Fibroblast of lung (primary cell): ENCODE data around the gene NXN. TPM values are rescaled to one million over a fixed set of nuclear protein-coding genes. Genes with fewer than 3 reads are reported as not detected.

ENCODE experiments used
- DNase-seq, 2 donors: peaks; one replicate each; pipeline versions ENCODE4 v3.0.0 to v3.0.0-alpha.2; 2010; ENCODE audit warnings: low read depth in 2 of 2
- H2AFZ ChIP-seq: 2 replicates; pipeline ENCODE4 v1.5.1; 2012; ENCODE audit warnings: low read length, control low read depth, inconsistent platforms
- H3K27ac ChIP-seq: 2 replicates; pipeline ENCODE4 v1.5.1; 2011; ENCODE audit warnings: low read length, control low read depth; ENCODE audit not compliant: insufficient read depth
- H3K27me3 ChIP-seq: 2 replicates; pipeline ENCODE4 v1.5.1; 2011; ENCODE audit warnings: mild to moderate bottlenecking, low read length; ENCODE audit not compliant: control insufficient read depth, insufficient read depth
- H3K36me3 ChIP-seq: 2 replicates; pipeline ENCODE4 v1.5.1; 2011; ENCODE audit warnings: low read length; ENCODE audit not compliant: control insufficient read depth, insufficient read depth
- H3K4me1 ChIP-seq: 2 replicates; pipeline ENCODE4 v1.5.1; 2011; ENCODE audit warnings: low read length; ENCODE audit not compliant: control insufficient read depth, insufficient read depth; ENCODE audit errors: extremely low read depth
- H3K4me2 ChIP-seq: 2 replicates; pipeline ENCODE4 v1.5.1; 2011; ENCODE audit warnings: low read length, control low read depth; ENCODE audit not compliant: insufficient read depth; ENCODE audit errors: extremely low read depth
- H3K4me3 ChIP-seq, 4 experiments: fragments of 200-600 bp in 1 of 4; sonication (generic) in 1 of 4; replicated peaks in 1 of 4; 2 replicates each; pipeline ENCODE4 v1.5.1; 2011 to 2016; ENCODE audit warnings: low read length in 4 of 4, low read depth in 3 of 4, mild to moderate bottlenecking in 3 of 4, control low read depth in 2 of 4, inconsistent platforms in 1 of 4, mixed read lengths in 1 of 4; ENCODE audit not compliant: insufficient read depth in 1 of 4; ENCODE audit errors: control extremely low read depth in 1 of 4
- H3K79me2 ChIP-seq: 2 replicates; pipeline ENCODE4 v1.5.1; 2012; ENCODE audit warnings: mild to moderate bottlenecking, low read length, inconsistent platforms; ENCODE audit not compliant: control insufficient read depth, insufficient read depth
- H3K9ac ChIP-seq: 2 replicates; pipeline ENCODE4 v1.5.1; 2011; ENCODE audit warnings: mild to moderate bottlenecking, low read length, control low read depth; ENCODE audit not compliant: insufficient read depth
- H3K9me3 ChIP-seq: 2 replicates; pipeline ENCODE4 v1.5.1; 2012; ENCODE audit warnings: low read depth, low read length; ENCODE audit not compliant: control insufficient read depth, insufficient read depth
- H4K20me1 ChIP-seq: 2 replicates; pipeline ENCODE4 v1.5.1; 2011; ENCODE audit warnings: low read length; ENCODE audit not compliant: control insufficient read depth, insufficient read depth; ENCODE audit errors: extremely low read depth
- CTCF ChIP-seq, 2 donors: IDR thresholded peaks in 1 of 2; conservative IDR thresholded peaks in 1 of 2; 1 replicate in 1 of 2; 2 replicates in 1 of 2; pipeline ENCODE4 v1.5.1; 2011 to 2012; ENCODE audit warnings: low read length in 2 of 2, control low read depth in 1 of 2, inconsistent platforms in 1 of 2, low read depth in 1 of 2, mild to moderate bottlenecking in 1 of 2
- EZH2 ChIP-seq: IDR thresholded peaks from 2 replicates; pipeline ENCODE4 v1.5.1; 2012; ENCODE audit warnings: low read length, control low read depth, mild to moderate bottlenecking; ENCODE audit errors: missing control alignments
- polyA plus RNA-seq, 2 donors: library from polyadenylated mRNA; depleted of rRNA in 1 of 2; stranded (reverse) in 1 of 2; unstranded in 1 of 2; fragments of >200 nt; gene quantifications; 2 replicates each; pipeline ENCODE4 v1.2.1, GENCODE V29; 2011 to 2012; ENCODE audit warnings: missing spikeins in 1 of 2
- total RNA-seq: library from RNA; depleted of rRNA; stranded (reverse); fragments of >200 nt; gene quantifications from 2 replicates; pipeline ENCODE4 v1.2.1, GENCODE V29; 2014

NXN gene
- total and polyA plus RNA-seq, 2 donors (not counting 1 experiment from before 2014, with no cell fraction given): 38.5 to 53.8 TPM

- H3K9me3 ChIP-seq: no peaks in the 10 kb centered on the region
- no peaks in the 10 kb centered on the region for H3K36me3 ChIP-seq
- H3K4me3 ChIP-seq: no peak overlapping the region
- H3K4me2 ChIP-seq: no peak overlapping the region
- no peak overlapping the region for H3K27ac ChIP-seq
- no peak for TF ChIP-seq CTCF (conservative IDR thresholded peaks at IDR 0.05 in 1 of 2, IDR thresholded peaks at IDR 0.05 in 1 of 2; ENCODE audit: low read depth in 1 of 2, low read length in 2 of 2)
- no peak for TF ChIP-seq EZH2
- H4K20me1 ChIP-seq: no peaks in the 10 kb centered on the region
- DNase-seq: no peak
- no peak overlapping the region for H2AFZ ChIP-seq
- H3K79me2 ChIP-seq: peaks cover 2% of the 10 kb centered on the region
- no peak overlapping the region for H3K9ac ChIP-seq
- no peaks in the 10 kb centered on the region for H3K27me3 ChIP-seq
- peaks cover 15% of the 10 kb centered on the region for H3K4me1 ChIP-seq
These were observed 77.1 kb downstream of the NXN start for GRCh38 chr17:902463-902862.

GRCh38 chr17:901964-902363 is 77.6 kb downstream of the NXN start:
- H3K36me3 ChIP-seq: no peaks in the 10 kb centered on the region
- no peak for DNase-seq
- no peaks in the 10 kb centered on the region for H3K27me3 ChIP-seq
- H3K4me3 ChIP-seq: no peak overlapping the region
- H3K9me3 ChIP-seq: no peaks in the 10 kb centered on the region
- TF ChIP-seq CTCF (conservative IDR thresholded peaks at IDR 0.05 in 1 of 2, IDR thresholded peaks at IDR 0.05 in 1 of 2; ENCODE audit: low read depth in 1 of 2, low read length in 2 of 2): no peak
- TF ChIP-seq EZH2: no peak
- no peak overlapping the region for H3K4me2 ChIP-seq
- H3K79me2 ChIP-seq: peaks cover 2% of the 10 kb centered on the region
- no peak overlapping the region for H3K9ac ChIP-seq
- H2AFZ ChIP-seq: no peak overlapping the region
- H3K4me1 ChIP-seq: peaks cover 17% of the 10 kb centered on the region
- peak overlapping the region; percentile 27 for H3K27ac ChIP-seq
- no peaks in the 10 kb centered on the region for H4K20me1 ChIP-seq

- H3K4me3 ChIP-seq: peak overlapping the region in 1 of 4 experiments; percentile 13
- peaks cover 20% of the 10 kb centered on the region for H3K4me1 ChIP-seq
- H3K9ac ChIP-seq: no peak overlapping the region
- no peaks in the 10 kb centered on the region for H3K36me3 ChIP-seq
- H2AFZ ChIP-seq: no peak overlapping the region
- peak; percentile 59 to 73 for DNase-seq
- TF ChIP-seq EZH2 (no peak), CTCF (conservative IDR thresholded peaks at IDR 0.05 in 1 of 2, IDR thresholded peaks at IDR 0.05 in 1 of 2; ENCODE audit: low read depth in 1 of 2, low read length in 2 of 2) (no peak)
- H3K4me2 ChIP-seq: peak overlapping the region; percentile 41
- no peaks in the 10 kb centered on the region for H3K9me3 ChIP-seq
- no peaks in the 10 kb centered on the region for H4K20me1 ChIP-seq
- peaks cover 2% of the 10 kb centered on the region for H3K79me2 ChIP-seq
- H3K27me3 ChIP-seq: no peaks in the 10 kb centered on the region
- H3K27ac ChIP-seq: peak overlapping the region; percentile 27
These were observed 78.2 kb downstream of the NXN start for GRCh38 chr17:901191-901950.
